A549 (cell line): ENCODE measurements around the gene APOC3. TPM values are rescaled to one million over a fixed set of nuclear protein-coding genes. Genes with fewer than 3 reads are reported as not detected.
"Not testable (repeated sequence)": the region's sequence is repeated elsewhere in the genome, so short reads cannot be mapped to it uniquely, and the experiment has no call there.

Source experiments
- ATAC-seq, 2 experiments: fragments of 200-7000 bp in 1 of 2; fragments of >200 bp in 1 of 2; cut with Nextera tagmentation in 1 of 2; cut with Tn5 transposase in 1 of 2; 3 replicates each; pipeline versions ENCODE4 v1.8.0 to v1.9.1; 2018 to 2020; ENCODE audit warnings: mild to moderate bottlenecking in 1 of 2, moderate library complexity in 1 of 2
- CTCF ChIA-PET: fragments of 300-600 bp; sonication (Branson Sonifier 250); formaldehyde crosslinking; extraction: SDS; loops from one replicate; lab custom pipeline; 2021; ENCODE audit warnings: antibody characterized with exemption, inconsistent platforms; lab: Yijun Ruan, JAX
- POLR2A ChIA-PET: fragments of 350-600 bp; formaldehyde crosslinking; extraction: SDS; loops from one replicate; lab custom pipeline; 2021; ENCODE audit warnings: antibody characterized with exemption, inconsistent platforms; lab: Yijun Ruan, JAX
- DNase-seq, 2 experiments: peaks; one replicate each; pipeline versions ENCODE4 v3.0.0 to v3.0.0-alpha.2; 2011 to 2016; ENCODE audit warnings: low read depth in 1 of 2, low spot score in 1 of 2
- FAIRE-seq: peaks from 2 replicates; lab custom pipeline; 2011; peaks lifted over from hg19 to GRCh38; lab: Jason Lieb, UNC
- H3K27ac ChIP-seq, 2 experiments: fragments of >200 bp; sonication (Bioruptor Twin); formaldehyde crosslinking; 3 replicates each; pipeline ENCODE4 v1.5.1; 2016 to 2017
- H3K4me1 ChIP-seq: fragments of >200 bp; sonication (Bioruptor Twin); formaldehyde crosslinking; 3 replicates; pipeline ENCODE4 v1.6.1; 2016
- H3K4me2 ChIP-seq: fragments of >200 bp; sonication (Bioruptor Twin); formaldehyde crosslinking; 3 replicates; pipeline ENCODE4 v1.6.1; 2016
- H3K4me3 ChIP-seq: fragments of >200 bp; sonication (Bioruptor Twin); formaldehyde crosslinking; 3 replicates; pipeline ENCODE4 v1.5.1; 2016
- H3K9me3 ChIP-seq: fragments of >200 bp; sonication (Bioruptor Twin); formaldehyde crosslinking; 3 replicates; pipeline ENCODE4 v1.6.1; 2016
- CBX2 ChIP-seq: fragments of 200-600 bp; sonication (generic); IDR thresholded peaks from 2 replicates; pipeline ENCODE4 v1.6.1; 2016; ENCODE audit warnings: low read depth, mild to moderate bottlenecking, borderline replicate concordance
- CEBPB ChIP-seq, 2 experiments: fragments of >200 bp in 1 of 2; sonication (Bioruptor Twin) in 1 of 2; formaldehyde crosslinking in 1 of 2; IDR thresholded peaks; 2 replicates each; pipeline ENCODE4 v1.6.1; 2012 to 2016
- CTCF ChIP-seq: fragments of >200 bp; sonication (Bioruptor Twin); formaldehyde crosslinking; IDR thresholded peaks from 3 replicates; pipeline ENCODE4 v1.5.1; 2016
- E2F6 ChIP-seq: IDR thresholded peaks from 2 replicates; pipeline ENCODE4 v1.6.1; 2012; ENCODE audit warnings: low read depth, borderline replicate concordance
- EHF ChIP-seq: fragments of 250-450 bp; sonication (Bioruptor Pico); IDR thresholded peaks from 2 replicates; pipeline ENCODE4 v1.5.0; 2020; ENCODE audit warnings: mild to moderate bottlenecking
- EP300 ChIP-seq, 2 experiments: fragments of >200 bp; sonication (Bioruptor Twin); formaldehyde crosslinking; IDR thresholded peaks; 2 replicates in 1 of 2; 3 replicates in 1 of 2; pipeline ENCODE4 v1.6.1; 2016 to 2017
- FOSL2 ChIP-seq, 2 experiments: fragments of 450-650 bp in 1 of 2; fragments of >200 bp in 1 of 2; sonication (Bioruptor Twin) in 1 of 2; formaldehyde crosslinking; IDR thresholded peaks; 2 replicates each; pipeline versions ENCODE4 v1.5.0 to v1.6.1; 2016 to 2020; ENCODE audit warnings: mild to moderate bottlenecking in 1 of 2, moderate library complexity in 1 of 2
- HDAC2 ChIP-seq: fragments of 200-600 bp; sonication (generic); IDR thresholded peaks from 2 replicates; pipeline ENCODE4 v1.6.1; 2016
- HEYL ChIP-seq: fragments of 250-450 bp; sonication (Bioruptor Pico); IDR thresholded peaks from 2 replicates; pipeline ENCODE4 v1.8.0; 2021; ENCODE audit warnings: mild to moderate bottlenecking, moderate library complexity
- HMGXB4 ChIP-seq: fragments of 250-450 bp; sonication (Bioruptor Pico); IDR thresholded peaks from 2 replicates; pipeline ENCODE4 v1.5.0; 2021; ENCODE audit warnings: mild to moderate bottlenecking, moderate library complexity, borderline replicate concordance
- HOXA7 ChIP-seq: fragments of 250-450 bp; sonication (Bioruptor Pico); IDR thresholded peaks from 2 replicates; pipeline ENCODE4 v1.5.0; 2020; ENCODE audit warnings: mild to moderate bottlenecking, moderate library complexity
- NR3C1 ChIP-seq: fragments of >200 bp; sonication (Bioruptor Twin); formaldehyde crosslinking; IDR thresholded peaks from 3 replicates; pipeline ENCODE4 v1.6.1; 2017
- POLR2AphosphoS2 ChIP-seq: conservative IDR thresholded peaks from 2 replicates; pipeline ENCODE4 v1.6.1; 2012; ENCODE audit warnings: low read length, improper control_type of control experiment, inconsistent platforms
- RAD21 ChIP-seq, 2 experiments: fragments of >200 bp in 1 of 2; sonication (Bioruptor Twin) in 1 of 2; formaldehyde crosslinking in 1 of 2; IDR thresholded peaks in 1 of 2; conservative IDR thresholded peaks in 1 of 2; 2 replicates in 1 of 2; 3 replicates in 1 of 2; pipeline ENCODE4 v1.6.1; 2012 to 2018; ENCODE audit warnings: inconsistent platforms in 1 of 2
- RCOR1 ChIP-seq: fragments of 150-350 bp; IDR thresholded peaks from 2 replicates; pipeline ENCODE4 v1.6.1; 2014; ENCODE audit warnings: antibody characterized with exemption, low read length, low read depth
- RFX5 ChIP-seq: fragments of 450-650 bp; IDR thresholded peaks from 2 replicates; pipeline ENCODE4 v1.7.1; 2014; ENCODE audit warnings: antibody characterized with exemption, mild to moderate bottlenecking, moderate library complexity
- TFCP2L1 ChIP-seq: fragments of 250-450 bp; sonication (Bioruptor Pico); IDR thresholded peaks from 2 replicates; pipeline ENCODE4 v1.5.0; 2021; ENCODE audit warnings: mild to moderate bottlenecking
- ZNF302 ChIP-seq: fragments of 250-450 bp; sonication (Bioruptor Pico); IDR thresholded peaks from 2 replicates; pipeline ENCODE4 v1.9.0; 2021; ENCODE audit warnings: inconsistent platforms, mild to moderate bottlenecking, moderate library complexity
- WGBS: methylation state at CpG from one replicate; pipeline ENCODE4 v1.1.6; 2017; ENCODE audit errors: missing lambda C conversion rate; 5-methylcytosine and 5-hydroxymethylcytosine counted together
- polyA plus RNA-seq, 4 experiments: library from polyadenylated mRNA; depleted of rRNA in 3 of 4; stranded (reverse); fragments of >200 nt; fragmentation: RNase III in 1 of 4; extraction: RNeasy Plus Mini Kit Qiagen cat#74134 plus additional on column Dnase treatment in 1 of 4; gene quantifications; 2 replicates in 3 of 4; 3 replicates in 1 of 4; pipeline ENCODE4 v1.2.3, GENCODE V29; 2011 to 2017

APOC3 gene
- polyA plus RNA-seq, 2 of the 4 experiments (the other 2 are of a cell fraction) = not detected

GRCh38 chr11:116833816-116834534, 4.3 kb downstream of the APOC3 start:
- no peak for DNase-seq
- no peak overlapping the region for H3K4me3 ChIP-seq
- FAIRE-seq = no peak
- no peak overlapping the region for H3K27ac ChIP-seq
- POLR2A ChIA-PET = no interaction called here
- 0 out of 3 replicates have a peak, but pooled peaks cover 4% of the 10 kb centered on the region for H3K4me1 ChIP-seq
- no peak for ATAC-seq
- H3K9me3 ChIP-seq = no peaks in the 10 kb centered on the region
- WGBS = 87% methylated on average over 8 of the region's 14 CpGs
- CTCF ChIA-PET = interaction anchor here (0.6 to 1.1 kb wide), 4 partner anchors 42 to 768 kb away, joined by 3 to 6 read pairs (median 3); partner anchors contain the start of gene APOA5
- TF ChIP-seq TFCP2L1 (CRISPR knock-in tag) = no peak
- no peak for TF ChIP-seq RFX5
- TF ChIP-seq, all 56 proteins: peak for 0
- H3K4me2 ChIP-seq = no peak overlapping the region

DNA sequence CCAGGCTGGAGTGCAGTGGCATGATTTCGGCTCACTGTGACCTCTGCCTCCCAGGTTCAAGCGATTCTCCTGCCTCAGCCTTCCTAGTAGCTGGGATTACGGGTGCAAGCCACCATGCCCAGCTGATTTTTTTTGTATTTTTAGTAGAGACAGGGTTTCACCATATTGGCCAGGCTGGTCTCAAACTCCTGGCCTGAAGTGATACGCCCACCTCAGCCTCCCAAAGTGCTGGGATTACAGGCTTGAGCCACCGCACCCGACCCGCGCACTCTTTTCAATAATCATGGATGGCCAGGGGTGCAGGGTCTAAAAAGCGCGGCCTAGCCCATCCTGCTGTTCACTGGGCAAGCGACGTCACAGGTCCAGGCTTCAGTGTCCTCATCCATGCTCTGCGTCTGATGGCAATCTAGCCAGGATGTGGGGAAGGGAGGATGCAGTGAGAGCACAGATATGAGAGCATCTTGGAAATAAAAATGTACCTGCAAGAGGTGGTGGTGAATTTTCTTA, 4.9 kb downstream of the APOC3 start:
- CTCF ChIA-PET = interaction anchor here (0.6 to 3.7 kb wide), 4 partner anchors 43 to 767 kb away, joined by 3 to 56 read pairs (median 4); partner anchors contain the start of gene APOA5
- H3K27ac ChIP-seq, FAIRE-seq, DNase-seq, H3K4me2 ChIP-seq, H3K4me1 ChIP-seq, ATAC-seq, POLR2A ChIA-PET, H3K4me3 ChIP-seq, H3K9me3 ChIP-seq: not testable (repeated sequence)
- 87% methylated on average over 10 of the region's 13 CpGs for WGBS

DNA sequence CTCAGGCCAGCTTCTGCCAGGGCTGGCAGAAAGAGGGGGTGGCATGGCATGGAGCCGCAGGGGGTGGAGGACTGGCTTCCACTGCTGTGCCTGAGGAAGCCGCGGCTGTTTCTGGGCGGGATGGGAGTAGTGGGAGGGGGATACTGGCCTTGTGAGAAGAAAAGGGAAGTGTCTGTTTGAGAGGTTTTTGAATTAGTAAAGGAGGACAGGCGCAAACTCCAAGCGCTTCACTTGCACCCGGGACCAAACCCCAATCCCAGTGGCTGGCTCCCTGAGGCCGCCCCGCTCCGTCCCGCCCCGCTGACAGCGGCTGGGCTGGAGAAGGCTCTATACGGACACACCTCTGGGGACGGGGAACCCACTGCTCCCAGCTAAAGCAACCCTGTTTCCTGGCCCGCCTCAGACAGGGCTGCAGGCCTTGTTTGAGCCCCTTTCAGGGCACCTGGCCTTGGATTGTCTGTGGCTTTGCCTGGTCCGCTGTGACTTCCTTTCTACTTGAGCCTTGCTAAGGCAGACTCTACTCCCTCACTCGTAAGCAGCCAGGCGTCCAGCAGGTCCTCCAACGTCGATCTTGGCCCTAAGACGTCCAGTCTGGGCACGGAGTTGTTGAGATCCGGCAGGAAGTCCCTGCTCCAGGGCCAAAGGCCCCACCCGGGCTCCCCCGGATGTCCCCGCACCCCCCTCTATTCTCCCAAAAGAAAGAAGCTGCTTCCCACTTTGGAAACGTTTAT, 5.5 kb downstream of the APOC3 start:
- POLR2A ChIA-PET = interaction anchor here (0.5 to 1.5 kb wide), 6 partner anchors 30 to 62 kb away, joined by 3 to 10 read pairs (median 4); partner anchors contain the start of genes APOA5, BUD13 and ZPR1
- peak overlapping the region; percentile 27 for H3K4me3 ChIP-seq
- FAIRE-seq (no peak), DNase-seq (no peak), ATAC-seq (no peak)
- 90% methylated on average over 18 of the region's 28 CpGs for WGBS
- CTCF ChIA-PET = interaction anchor here (0.7 to 3.7 kb wide), 25 partner anchors 8 to 400 kb away, joined by 3 to 56 read pairs (median 4); partner anchors contain the start of genes APOA4, APOA5 and BUD13
- peak overlapping the region; percentile 20 to 79; a peak in 5 of 6 replicates for H3K27ac ChIP-seq
- TF ChIP-seq CEBPB (IDR thresholded peaks at IDR 0.05) = no peak
- no peak for TF ChIP-seq E2F6
- TF ChIP-seq TFCP2L1 (CRISPR knock-in tag) = no peak
- no peak for TF ChIP-seq RAD21 (conservative IDR thresholded peaks at IDR 0.05 in 1 of 2, IDR thresholded peaks at IDR 0.05 in 1 of 2)
- no peak for TF ChIP-seq FOSL2 (IDR thresholded peaks at IDR 0.05)
- TF ChIP-seq FOSL2 (CRISPR knock-in tag; IDR thresholded peaks at IDR 0.05) = no peak
- no peak for TF ChIP-seq HOXA7 (CRISPR knock-in tag)
- TF ChIP-seq ZNF302 (CRISPR knock-in tag) = no peak
- no peak for TF ChIP-seq CBX2
- no peak for TF ChIP-seq HEYL
- H3K9me3 ChIP-seq = no peaks in the 10 kb centered on the region
- H3K4me1 ChIP-seq = 0 out of 3 replicates have a peak, but pooled peaks cover 4% of the 10 kb centered on the region
- peak overlapping the region; percentile 72 for H3K4me2 ChIP-seq

DNA sequence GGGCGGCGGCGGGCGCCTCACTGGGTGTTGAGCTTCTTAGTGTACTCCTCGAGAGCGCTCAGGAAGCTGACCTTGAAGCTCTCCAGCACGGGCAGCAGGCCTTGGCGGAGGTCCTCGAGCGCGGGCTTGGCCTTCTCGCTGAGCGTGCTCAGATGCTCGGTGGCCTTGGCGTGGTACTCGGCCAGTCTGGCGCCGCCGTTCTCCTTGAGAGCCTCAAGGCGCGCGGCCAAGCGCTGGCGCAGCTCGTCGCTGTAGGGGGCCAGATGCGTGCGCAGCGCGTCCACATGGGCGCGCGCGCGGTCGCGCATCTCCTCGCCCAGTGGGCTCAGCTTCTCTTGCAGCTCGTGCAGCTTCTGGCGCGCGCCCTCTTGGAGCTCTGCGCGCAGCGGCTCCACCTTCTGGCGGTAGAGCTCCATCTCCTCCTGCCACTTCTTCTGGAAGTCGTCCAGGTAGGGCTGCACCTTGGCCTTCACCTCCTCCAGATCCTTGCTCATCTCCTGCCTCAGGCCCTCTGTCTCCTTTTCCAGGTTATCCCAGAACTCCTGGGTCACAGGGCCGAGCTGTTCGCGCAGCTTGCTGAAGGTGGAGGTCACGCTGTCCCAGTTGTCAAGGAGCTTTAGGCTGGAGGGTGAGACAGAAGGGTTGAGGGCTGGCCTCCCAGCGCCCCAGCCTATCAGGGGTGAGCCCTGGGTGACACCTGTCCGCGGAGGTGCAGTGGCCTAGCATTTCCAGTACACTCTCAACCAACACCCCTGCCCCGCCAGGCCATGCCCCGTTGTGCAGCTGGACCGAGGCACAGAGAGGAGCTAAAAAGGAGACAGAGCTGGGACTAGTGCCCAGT, 6.3 kb downstream of the APOC3 start:
- peak; percentile 67 to 89 for DNase-seq
- 33% methylated on average over 3 of the region's 57 CpGs for WGBS
- TF ChIP-seq EHF (CRISPR knock-in tag) (no peak), POLR2AphosphoS2 (no peak), E2F6 (peak; percentile 90; the same call in 1 of the 2 replicates), EP300 (IDR thresholded peaks at IDR 0.05) (no peak), RCOR1 (no peak), HMGXB4 (no peak), CTCF (peak; percentile 58), HDAC2 (peak; percentile 61; the same call in 1 of the 2 replicates), NR3C1 (no peak), RAD21 (conservative IDR thresholded peaks at IDR 0.05 in 1 of 2, IDR thresholded peaks at IDR 0.05 in 1 of 2) (peak; percentile 52 to 63)

More for the DNA sequence above, 6.3 kb downstream of the APOC3 start:
- Histone ChIP-seq H3K4me1 (0 out of 3 replicates have a peak, but pooled peaks cover 4% of the 10 kb centered on the region), H3K27ac (peak overlapping the region; percentile 20 to 79; a peak in 5 of 6 replicates), H3K4me2 (peak overlapping the region; percentile 72), H3K9me3 (no peaks in the 10 kb centered on the region), H3K4me3 (peak overlapping the region; percentile 27)
- CTCF ChIA-PET = interaction anchor here (0.6 to 3.7 kb wide), 29 partner anchors 9 to 399 kb away, joined by 3 to 56 read pairs (median 4); partner anchors contain the start of genes APOA4, APOA5 and BUD13
- POLR2A ChIA-PET = interaction anchor here (0.5 to 1.5 kb wide), 6 partner anchors 30 to 63 kb away, joined by 3 to 10 read pairs (median 4); partner anchors contain the start of genes APOA5, BUD13 and ZPR1
- FAIRE-seq (no peak), ATAC-seq (peak; percentile 87 to 92)
